ENCODE measurements around the gene GFER. TPM values are rescaled to one million over a fixed set of nuclear protein-coding genes. Genes with fewer than 3 reads are reported as not detected.

Gene GFER
- total RNA-seq = 28.2 and 30.4 TPM in 2 replicates
- total RNA-seq (2013) = 20.8 TPM
- 15.6 and 16.1 TPM in 2 replicates for polyA plus RNA-seq
- polyA minus RNA-seq = 28.2 and 31.1 TPM in 2 replicates

DNA sequence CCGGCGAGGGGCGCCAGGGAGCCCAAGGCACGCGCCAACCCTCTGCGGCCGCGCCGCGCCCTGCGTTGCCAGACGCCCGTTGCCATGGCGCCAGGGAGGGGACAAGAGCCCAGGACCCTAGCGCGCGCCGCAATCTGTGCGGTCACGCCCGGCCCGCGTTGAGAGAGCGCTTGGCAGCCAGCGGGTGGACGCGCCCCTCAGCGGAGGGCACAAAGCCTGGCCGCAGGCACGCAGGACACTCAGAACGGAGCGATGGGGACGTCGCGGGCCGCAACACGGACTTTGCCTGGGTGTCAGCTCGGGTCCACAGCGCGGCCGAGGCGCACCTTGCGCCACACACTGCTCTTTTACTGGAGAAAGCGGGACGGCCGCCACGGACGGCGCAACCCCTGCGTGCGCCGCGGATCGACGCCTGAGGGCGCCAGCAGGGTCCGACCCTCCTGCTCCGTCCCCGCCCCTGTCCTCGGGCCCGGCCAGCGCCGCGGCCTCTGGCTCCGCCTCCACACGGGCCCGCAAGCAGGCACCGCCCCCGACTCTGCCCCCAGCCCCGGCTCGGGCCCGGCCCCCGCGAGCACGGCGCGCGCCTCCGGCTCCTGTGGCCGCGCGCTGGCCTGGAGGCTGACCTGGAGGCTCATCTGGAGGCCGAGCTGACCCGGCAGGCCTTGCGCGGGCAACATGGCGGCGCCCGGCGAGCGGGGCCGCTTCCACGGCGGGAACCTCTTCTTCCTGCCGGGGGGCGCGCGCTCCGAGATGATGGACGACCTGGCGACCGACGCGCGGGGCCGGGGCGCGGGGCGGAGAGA is at the start of gene GFER:
TSS of gene GFER (plus strand) at position 650 of the 803 bp plus-strand sequence. CDS start at position 676, 26 bp downstream.
- Histone ChIP-seq H3K27ac (ENCODE audit: low read length in 2 of 2) (peak within 1 kb of the TSS; percentile 10 to 66), H3K36me3 (replicated peaks in 1 of 2; ENCODE audit: control extremely low read depth in 1 of 2, control insufficient read depth in 1 of 2, extremely low read depth in 1 of 2, insufficient read depth in 2 of 2, low read length in 1 of 2) (peaks cover 0 to 10% of the 10 kb centered on the region in 2 experiments), H2AFZ (ENCODE audit: insufficient read depth, low read depth, low read length, poor library complexity, severe bottlenecking) (peak within 1 kb of the TSS; percentile 88), H3K4me1 (ENCODE audit: control insufficient read depth in 2 of 2, insufficient read depth in 2 of 2, low read length in 2 of 2) (peaks cover 16 to 35% of the 10 kb centered on the region in 2 donors), H3K9me3 (ENCODE audit: control extremely low read depth in 1 of 3, control insufficient read depth in 2 of 3, insufficient read depth in 1 of 3, low read length in 2 of 3) (peaks cover 0 to 4% (median 0%) of the 10 kb centered on the region in 3 donors), H3K4me2 (replicated peaks; ENCODE audit: low read depth, low read length, poor library complexity, severe bottlenecking) (peak within 1 kb of the TSS; percentile 98), H4K20me1 (ENCODE audit: control insufficient read depth, insufficient read depth, low read length, poor library complexity, severe bottlenecking) (no peaks in the 10 kb centered on the region), H3K79me2 (ENCODE audit: control insufficient read depth, insufficient read depth, low read length) (no peaks in the 10 kb centered on the region), H3K4me3 (ENCODE audit: control extremely low read depth in 1 of 5, extremely low read depth in 1 of 5, insufficient read depth in 1 of 5, low read depth in 2 of 5, low read length in 4 of 5) (peak within 1 kb of the TSS; percentile 3 to 78 (median 62)), H3K27me3 (replicated peaks in 1 of 4; ENCODE audit: control extremely low read depth in 1 of 4, control insufficient read depth in 3 of 4, insufficient read depth in 4 of 4, low read length in 3 of 4) (peaks cover 0 to 39% (median 19%) of the 10 kb centered on the region in 4 experiments), H3K9ac (ENCODE audit: low read length) (peak within 1 kb of the TSS; percentile 76)
- ATAC-seq (ENCODE audit: low read depth) (peak; percentile 94), DNase-seq (peak; percentile 88)
- Mint-ChIP-seq H3K4me3 (peak within 1 kb of the TSS; percentile 88), H3K4me1 (peaks cover 25% of the 10 kb centered on the region), H3K9me3 (ENCODE audit: insufficient read depth) (no peaks in the 10 kb centered on the region), H3K27ac (peak within 1 kb of the TSS; percentile 83), H3K27me3 (peaks cover 6% of the 10 kb centered on the region)
- no peak for TF ChIP-seq EZH2 (IDR thresholded peaks at IDR 0.05; ENCODE audit: borderline replicate concordance, insufficient read depth, low read depth, low read length, poor library complexity, severe bottlenecking)
- TF ChIP-seq, protein P1, sequence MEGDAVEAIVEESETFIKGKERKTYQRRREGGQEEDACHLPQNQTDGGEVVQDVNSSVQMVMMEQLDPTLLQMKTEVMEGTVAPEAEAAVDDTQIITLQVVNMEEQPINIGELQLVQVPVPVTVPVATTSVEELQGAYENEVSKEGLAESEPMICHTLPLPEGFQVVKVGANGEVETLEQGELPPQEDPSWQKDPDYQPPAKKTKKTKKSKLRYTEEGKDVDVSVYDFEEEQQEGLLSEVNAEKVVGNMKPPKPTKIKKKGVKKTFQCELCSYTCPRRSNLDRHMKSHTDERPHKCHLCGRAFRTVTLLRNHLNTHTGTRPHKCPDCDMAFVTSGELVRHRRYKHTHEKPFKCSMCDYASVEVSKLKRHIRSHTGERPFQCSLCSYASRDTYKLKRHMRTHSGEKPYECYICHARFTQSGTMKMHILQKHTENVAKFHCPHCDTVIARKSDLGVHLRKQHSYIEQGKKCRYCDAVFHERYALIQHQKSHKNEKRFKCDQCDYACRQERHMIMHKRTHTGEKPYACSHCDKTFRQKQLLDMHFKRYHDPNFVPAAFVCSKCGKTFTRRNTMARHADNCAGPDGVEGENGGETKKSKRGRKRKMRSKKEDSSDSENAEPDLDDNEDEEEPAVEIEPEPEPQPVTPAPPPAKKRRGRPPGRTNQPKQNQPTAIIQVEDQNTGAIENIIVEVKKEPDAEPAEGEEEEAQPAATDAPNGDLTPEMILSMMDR (IDR thresholded peaks at IDR 0.05) = peak; percentile 38
- intact Hi-C loops (cut with micrococcal nuclease) = loop anchor here (1.0 kb wide), 3 partner anchors 8 to 26 kb away; partner anchors contain the start of genes TBL3 and ZNF598
- WGBS (ENCODE audit: insufficient coverage) = under 1% methylated on average over 109 of the region's 109 CpGs
- ChIA-PET CTCF (interaction anchor here (0.6 to 1.4 kb wide), 4 partner anchors 10 to 332 kb away, joined by 3 to 4 read pairs (median 4); partner anchors contain the start of genes RPS2 and TBL3), POLR2A (interaction anchor here (0.6 to 3.5 kb wide), 6 partner anchors 8 to 1255 kb away, joined by 3 to 15 read pairs (median 4); partner anchors contain the start of genes RPS2 and TBL3)
